Measurements from ENCODE around the gene FTL.

Gene FTL

GRCh38 chr19:48935864-48936263 is 29.2 kb upstream of the FTL start:
- no peak overlapping the region for H3K27ac ChIP-seq (ENCODE audit: poor library complexity, severe bottlenecking)
- no peaks in the 10 kb centered on the region for H3K36me3 ChIP-seq (ENCODE audit: low read depth)
- TF ChIP-seq CTCF (IDR thresholded peaks at IDR 0.05; ENCODE audit: poor library complexity, severe bottlenecking), result no peak
- no peak for ATAC-seq (ENCODE audit: low read depth)
- H3K4me3 ChIP-seq (ENCODE audit: severe bottlenecking), result no peak overlapping the region
- peaks cover 6% of the 10 kb centered on the region for H3K4me1 ChIP-seq (ENCODE audit: insufficient read depth, poor library complexity, severe bottlenecking)
- peaks cover under 1% of the 10 kb centered on the region for H3K9me3 ChIP-seq (ENCODE audit: severe bottlenecking)
- DNase-seq (ENCODE audit: low spot score), result no peak
- H3K27me3 ChIP-seq (ENCODE audit: insufficient read depth, poor library complexity, severe bottlenecking), result no peaks in the 10 kb centered on the region

GRCh38 chr19:48938256-48938655 is 26.9 kb upstream of the FTL start:
- Histone ChIP-seq H3K36me3 (ENCODE audit: low read depth) (no peaks in the 10 kb centered on the region), H3K4me1 (ENCODE audit: insufficient read depth, poor library complexity, severe bottlenecking) (no peaks in the 10 kb centered on the region), H3K27me3 (ENCODE audit: insufficient read depth, poor library complexity, severe bottlenecking) (no peaks in the 10 kb centered on the region), H3K27ac (ENCODE audit: poor library complexity, severe bottlenecking) (no peak overlapping the region), H3K9me3 (ENCODE audit: severe bottlenecking) (peaks cover 3% of the 10 kb centered on the region), H3K4me3 (ENCODE audit: severe bottlenecking) (no peak overlapping the region)
- DNase-seq (ENCODE audit: low spot score), result no peak
- ATAC-seq (ENCODE audit: low read depth), result no peak
- TF ChIP-seq CTCF (IDR thresholded peaks at IDR 0.05; ENCODE audit: poor library complexity, severe bottlenecking), result no peak

GRCh38 chr19:48940902-48941301 is 24.2 kb upstream of the FTL start:
- DNase-seq (ENCODE audit: low spot score) (no peak), ATAC-seq (ENCODE audit: low read depth) (no peak)
- no peaks in the 10 kb centered on the region for H3K27me3 ChIP-seq (ENCODE audit: insufficient read depth, poor library complexity, severe bottlenecking)
- H3K9me3 ChIP-seq (ENCODE audit: severe bottlenecking), result peaks cover 3% of the 10 kb centered on the region
- H3K4me3 ChIP-seq (ENCODE audit: severe bottlenecking), result no peak overlapping the region
- no peaks in the 10 kb centered on the region for H3K36me3 ChIP-seq (ENCODE audit: low read depth)
- H3K27ac ChIP-seq (ENCODE audit: poor library complexity, severe bottlenecking), result no peak overlapping the region
- no peak for TF ChIP-seq CTCF (IDR thresholded peaks at IDR 0.05; ENCODE audit: poor library complexity, severe bottlenecking)
- no peaks in the 10 kb centered on the region for H3K4me1 ChIP-seq (ENCODE audit: insufficient read depth, poor library complexity, severe bottlenecking)

DNA sequence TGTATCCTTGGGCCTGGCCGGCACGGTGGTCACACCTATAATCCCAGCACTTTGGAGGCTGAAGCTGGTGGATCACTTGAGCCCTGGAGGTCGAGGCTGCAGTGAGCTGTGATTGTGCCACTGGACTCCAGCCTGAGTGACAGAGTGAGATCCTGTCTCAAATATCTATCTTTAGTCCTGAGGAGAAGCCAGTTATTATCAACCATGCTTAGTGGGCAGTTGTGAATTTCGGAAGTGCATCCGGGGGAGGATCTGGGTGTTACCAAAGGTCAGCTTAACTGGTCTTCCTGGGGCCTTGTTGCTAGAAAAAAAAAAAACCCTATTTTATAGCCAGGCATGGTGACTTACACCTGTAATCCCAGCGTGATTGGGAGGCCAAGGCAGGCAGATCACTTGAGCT is 22.0 kb upstream of the FTL start:
- Histone ChIP-seq H3K4me1 (ENCODE audit: insufficient read depth, poor library complexity, severe bottlenecking) (no peaks in the 10 kb centered on the region), H3K4me3 (ENCODE audit: severe bottlenecking) (no peak overlapping the region), H3K27ac (ENCODE audit: poor library complexity, severe bottlenecking) (no peak overlapping the region), H3K9me3 (ENCODE audit: severe bottlenecking) (peaks cover 3% of the 10 kb centered on the region), H3K36me3 (ENCODE audit: low read depth) (no peaks in the 10 kb centered on the region), H3K27me3 (ENCODE audit: insufficient read depth, poor library complexity, severe bottlenecking) (no peaks in the 10 kb centered on the region)
- ATAC-seq (ENCODE audit: low read depth) (no peak), DNase-seq (ENCODE audit: low spot score) (no peak)
- TF ChIP-seq CTCF (IDR thresholded peaks at IDR 0.05; ENCODE audit: poor library complexity, severe bottlenecking), result no peak

GRCh38 chr19:48945415-48945814 is 19.7 kb upstream of the FTL start:
- Histone ChIP-seq H3K27me3 (ENCODE audit: insufficient read depth, poor library complexity, severe bottlenecking) (no peaks in the 10 kb centered on the region), H3K9me3 (ENCODE audit: severe bottlenecking) (peaks cover 3% of the 10 kb centered on the region), H3K36me3 (ENCODE audit: low read depth) (no peaks in the 10 kb centered on the region), H3K4me1 (ENCODE audit: insufficient read depth, poor library complexity, severe bottlenecking) (no peaks in the 10 kb centered on the region), H3K4me3 (ENCODE audit: severe bottlenecking) (no peak overlapping the region), H3K27ac (ENCODE audit: poor library complexity, severe bottlenecking) (no peak overlapping the region)
- TF ChIP-seq CTCF (IDR thresholded peaks at IDR 0.05; ENCODE audit: poor library complexity, severe bottlenecking), result no peak
- no peak for DNase-seq (ENCODE audit: low spot score)
- ATAC-seq (ENCODE audit: low read depth), result no peak
